Astrocyte of the cerebellum (primary cell): ENCODE results near the gene SLC6A12.

Source experiments
- DNase-seq: peaks from one replicate; pipeline ENCODE4 v3.0.0-alpha.2; 2011; ENCODE audit warnings: low read depth
- H3K4me3 ChIP-seq: 2 replicates; pipeline ENCODE4 v1.5.1; 2011; ENCODE audit warnings: mild to moderate bottlenecking, low read depth, low read length, moderate library complexity
- CTCF ChIP-seq: IDR thresholded peaks from 2 replicates; pipeline ENCODE4 v1.5.1; 2012; ENCODE audit warnings: low read length, low read depth, moderate library complexity, mild to moderate bottlenecking; ENCODE audit errors: missing control alignments
- in situ Hi-C: cut with HindIII; loops from 2 replicates; pipeline ENCODE4 v1.10.0; 2017; ENCODE audit warnings: low sequenced_read_pairs

SLC6A12 gene

GRCh38 chr12:197347-197746, 16.6 kb downstream of the SLC6A12 start:
- no peak for TF ChIP-seq CTCF
- in situ Hi-C loops = no loop called here
- no peak for DNase-seq
- no peak overlapping the region for H3K4me3 ChIP-seq

- no peak for DNase-seq
- in situ Hi-C loops = no loop called here
- no peak for TF ChIP-seq CTCF
- no peak overlapping the region for H3K4me3 ChIP-seq
Observed at GRCh38 chr12:196436-196835, 17.5 kb downstream of the SLC6A12 start.

GRCh38 chr12:195951-196350, 18.0 kb downstream of the SLC6A12 start:
- TF ChIP-seq CTCF = no peak
- no peak overlapping the region for H3K4me3 ChIP-seq
- DNase-seq = no peak
- in situ Hi-C loops = no loop called here

- no peak for TF ChIP-seq CTCF
- in situ Hi-C loops = no loop called here
- no peak for DNase-seq
- no peak overlapping the region for H3K4me3 ChIP-seq
Observed at GRCh38 chr12:195156-195555, 18.8 kb downstream of the SLC6A12 start.

GRCh38 chr12:194276-194675, 19.7 kb downstream of the SLC6A12 start:
- in situ Hi-C loops = no loop called here
- no peak for DNase-seq
- no peak for TF ChIP-seq CTCF
- no peak overlapping the region for H3K4me3 ChIP-seq

GRCh38 chr12:193261-193660, 20.7 kb downstream of the SLC6A12 start:
- in situ Hi-C loops = no loop called here
- no peak for DNase-seq
- TF ChIP-seq CTCF = no peak
- no peak overlapping the region for H3K4me3 ChIP-seq

- in situ Hi-C loops = no loop called here
- DNase-seq = no peak
- TF ChIP-seq CTCF = no peak
- H3K4me3 ChIP-seq = no peak overlapping the region
Observed at GRCh38 chr12:191541-191940, 22.4 kb downstream of the SLC6A12 start.
